ENCODE measurements around the gene CFAP46.

- TF ChIP-seq CTCF (IDR thresholded peaks at IDR 0.05) = no peak
- no peak for TF ChIP-seq TCF7L2 (IDR thresholded peaks at IDR 0.05; ENCODE audit: low read depth, low read length)
Measured at GRCh38 chr10:132839061-132839460, 103.3 kb downstream of the CFAP46 start.

Data from Panc1 (cell line).